K562 (cell line): Measurements from ENCODE around the gene LRMDA. TPM values are rescaled to one million over a fixed set of nuclear protein-coding genes. Genes with fewer than 3 reads are reported as not detected.

ENCODE experiments used
- ARID2 ChIP-seq: fragments of 450-650 bp; IDR thresholded peaks from 2 replicates; pipeline ENCODE4 v1.6.1; 2017; ENCODE audit warnings: antibody characterized with exemption, mild to moderate bottlenecking
- CBX1 ChIP-seq: sonication (generic); IDR thresholded peaks from 2 replicates; pipeline ENCODE4 v1.6.1; 2016; ENCODE audit warnings: antibody characterized with exemption, low read depth, mild to moderate bottlenecking
- FOSL1 ChIP-seq: fragments of 200-800 bp; sonication (Bioruptor generic); conservative IDR thresholded peaks from 2 replicates; pipeline ENCODE4 v1.6.1; 2016; ENCODE audit warnings: missing genetic modification characterization, missing compliant biosample characterization
- MAFK ChIP-seq: IDR thresholded peaks from 2 replicates; pipeline ENCODE4 v1.6.1; 2011; ENCODE audit warnings: low read length, improper control_type of control experiment
- NFE2L1 ChIP-seq: fragments of 450-650 bp; IDR thresholded peaks from 2 replicates; pipeline ENCODE4 v1.6.1; 2016; ENCODE audit warnings: missing genetic modification characterization, low read depth, mild to moderate bottlenecking, missing compliant biosample characterization, moderate library complexity, borderline replicate concordance
- POLR2B ChIP-seq: fragments of 450-650 bp; IDR thresholded peaks from 2 replicates; pipeline ENCODE4 v1.6.1; 2018; ENCODE audit warnings: low read depth; ENCODE audit not compliant: partially characterized antibody
- PTTG1 ChIP-seq: fragments of 450-650 bp; IDR thresholded peaks from 2 replicates; pipeline ENCODE4 v1.6.1; 2016; ENCODE audit warnings: low read depth, mild to moderate bottlenecking, missing genetic modification characterization, missing compliant biosample characterization
- SNAPC5 ChIP-seq: fragments of 250-450 bp; sonication (Bioruptor Pico); IDR thresholded peaks from 2 replicates; pipeline ENCODE4 v1.8.0; 2021; ENCODE audit warnings: moderate library complexity, mild to moderate bottlenecking, inconsistent platforms
- SPI1 ChIP-seq: IDR thresholded peaks from 2 replicates; pipeline ENCODE4 v1.6.1; 2011; ENCODE audit warnings: low read depth, low read length, control low read depth, borderline replicate concordance
- SRSF3 ChIP-seq: fragments of 200-400 bp; formaldehyde crosslinking; IDR thresholded peaks from 2 replicates; pipeline ENCODE4 v1.6.1; 2016; ENCODE audit warnings: mild to moderate bottlenecking, low read length, moderate library complexity; ENCODE audit not compliant: insufficient read depth
- TAF7 ChIP-seq: fragments of 450-650 bp; IDR thresholded peaks from 2 replicates; pipeline ENCODE4 v1.6.1; 2016; ENCODE audit warnings: missing genetic modification characterization, missing compliant biosample characterization
- TCF15 ChIP-seq: fragments of 250-450 bp; sonication (Bioruptor Pico); IDR thresholded peaks from 2 replicates; pipeline ENCODE4 v1.8.0; 2022; ENCODE audit warnings: moderate library complexity, mild to moderate bottlenecking, inconsistent platforms
- ZBTB17 ChIP-seq: fragments of 450-650 bp; formaldehyde crosslinking; IDR thresholded peaks from 2 replicates; pipeline ENCODE4 v1.4.0; 2020; ENCODE audit warnings: mild to moderate bottlenecking
- ZNF121 ChIP-seq: sonication (generic); formaldehyde crosslinking; conservative IDR thresholded peaks from 2 replicates; pipeline ENCODE4 v1.8.0; 2022; ENCODE audit warnings: missing genetic modification reagents
- ZNF146 ChIP-seq: IDR thresholded peaks from one replicate; pipeline ENCODE4 v1.6.1; 2018; ENCODE audit warnings: missing compliant biosample characterization; ENCODE audit not compliant: unreplicated experiment
- ZNF79 ChIP-seq: fragments of 250-450 bp; sonication (Bioruptor Pico); IDR thresholded peaks from 2 replicates; pipeline ENCODE4 v1.4.0; 2020; ENCODE audit warnings: low read depth, mild to moderate bottlenecking, moderate library complexity
- polyA plus RNA-seq, 8 experiments: library from polyadenylated mRNA; depleted of rRNA in 4 of 8; stranded (reverse) in 5 of 8; unstranded in 3 of 8; fragments of >200 nt; fragmentation: Nextera tagmentation in 2 of 8; fragmentation: Illumina TruSeq in 1 of 8; extraction: Ambion mirVana in 2 of 8; extraction: Trizol in 1 of 8; gene quantifications; 2 replicates each; pipeline versions ENCODE4 v1.2.1 to v1.2.3, GENCODE V29; 2011 to 2014; ENCODE audit warnings: inconsistent platforms in 1 of 8, missing spikeins in 1 of 8
- total RNA-seq, 7 experiments: library from RNA; depleted of rRNA in 6 of 7; stranded (reverse); fragments of >200 nt in 6 of 7; fragmentation: Illumina TruSeq in 2 of 7; extraction: Trizol in 2 of 7; gene quantifications; 2 replicates each; pipeline versions ENCODE4 v1.2.1 to v1.2.3, GENCODE V29; 2011 to 2021; ENCODE audit warnings: low replicate concordance in 1 of 7
- TF ChIP-seq, protein P1 (sequence below): fragments of 450-650 bp; formaldehyde crosslinking; IDR thresholded peaks from 2 replicates; pipeline ENCODE4 v1.4.0; 2022; ENCODE audit warnings: missing genetic modification characterization

LRMDA gene
- total and polyA plus RNA-seq, 9 of the 15 experiments (the other 6 are each of a cell fraction or from before 2014, with no cell fraction given): 0.25 TPM; not detected in 8

GRCh38 chr10:75623310-75624093, 192.1 kb downstream of the LRMDA start (continued):
- TF ChIP-seq ZBTB17 (CRISPR knock-in tag): no peak
- TF ChIP-seq ARID2: no peak
- TF ChIP-seq TCF15 (CRISPR knock-in tag): no peak
- TF ChIP-seq SPI1: no peak
- TF ChIP-seq ZNF146 (CRISPR knock-in tag): no peak
- TF ChIP-seq NFE2L1 (tag): no peak
- no peak for TF ChIP-seq POLR2B
- TF ChIP-seq TAF7 (tag): no peak
- peak; percentile 21; the same call in 1 of the 2 replicates for TF ChIP-seq MAFK
- TF ChIP-seq CBX1: no peak
- TF ChIP-seq PTTG1: no peak
- no peak for TF ChIP-seq ZNF121 (CRISPR knock-in tag)
- TF ChIP-seq SNAPC5 (CRISPR knock-in tag): no peak
- TF ChIP-seq, protein P1, sequence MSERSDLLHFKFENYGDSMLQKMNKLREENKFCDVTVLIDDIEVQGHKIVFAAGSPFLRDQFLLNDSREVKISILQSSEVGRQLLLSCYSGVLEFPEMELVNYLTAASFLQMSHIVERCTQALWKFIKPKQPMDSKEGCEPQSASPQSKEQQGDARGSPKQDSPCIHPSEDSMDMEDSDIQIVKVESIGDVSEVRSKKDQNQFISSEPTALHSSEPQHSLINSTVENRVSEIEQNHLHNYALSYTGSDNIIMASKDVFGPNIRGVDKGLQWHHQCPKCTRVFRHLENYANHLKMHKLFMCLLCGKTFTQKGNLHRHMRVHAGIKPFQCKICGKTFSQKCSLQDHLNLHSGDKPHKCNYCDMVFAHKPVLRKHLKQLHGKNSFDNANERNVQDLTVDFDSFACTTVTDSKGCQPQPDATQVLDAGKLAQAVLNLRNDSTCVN (CRISPR knock-in tag): no peak
- no peak for TF ChIP-seq SRSF3
- no peak for TF ChIP-seq ZNF79 (CRISPR knock-in tag)
- no peak for TF ChIP-seq FOSL1
